ENCODE measurements around the gene SORCS2.

The SORCS2 gene

DNA sequence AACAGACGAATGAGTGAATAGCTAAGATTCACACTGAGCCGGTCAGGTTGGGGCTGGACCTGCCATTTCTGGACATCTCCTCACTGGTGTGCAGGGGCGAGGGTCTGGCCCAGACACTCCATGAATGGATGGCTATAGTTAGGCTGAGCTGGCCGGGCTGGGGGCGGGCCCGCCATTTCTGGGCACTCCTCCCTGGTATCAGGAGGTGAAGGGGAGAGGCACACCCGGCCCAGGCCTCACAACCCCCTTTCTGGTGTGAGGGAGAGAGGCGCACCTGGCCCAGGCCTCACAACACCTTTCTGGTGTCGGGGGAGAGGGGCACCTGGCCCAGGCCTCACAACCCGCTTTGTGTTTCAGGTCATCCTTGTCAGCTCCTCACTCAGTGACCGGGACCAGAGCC, 445.6 kb downstream of the SORCS2 start:
- no peak overlapping the region for H2AFZ ChIP-seq (ENCODE audit: low read depth, low read length)
- TF ChIP-seq EZH2phosphoT487 (IDR thresholded peaks at IDR 0.05; ENCODE audit: low read depth) = no peak
- TF ChIP-seq, protein P1, sequence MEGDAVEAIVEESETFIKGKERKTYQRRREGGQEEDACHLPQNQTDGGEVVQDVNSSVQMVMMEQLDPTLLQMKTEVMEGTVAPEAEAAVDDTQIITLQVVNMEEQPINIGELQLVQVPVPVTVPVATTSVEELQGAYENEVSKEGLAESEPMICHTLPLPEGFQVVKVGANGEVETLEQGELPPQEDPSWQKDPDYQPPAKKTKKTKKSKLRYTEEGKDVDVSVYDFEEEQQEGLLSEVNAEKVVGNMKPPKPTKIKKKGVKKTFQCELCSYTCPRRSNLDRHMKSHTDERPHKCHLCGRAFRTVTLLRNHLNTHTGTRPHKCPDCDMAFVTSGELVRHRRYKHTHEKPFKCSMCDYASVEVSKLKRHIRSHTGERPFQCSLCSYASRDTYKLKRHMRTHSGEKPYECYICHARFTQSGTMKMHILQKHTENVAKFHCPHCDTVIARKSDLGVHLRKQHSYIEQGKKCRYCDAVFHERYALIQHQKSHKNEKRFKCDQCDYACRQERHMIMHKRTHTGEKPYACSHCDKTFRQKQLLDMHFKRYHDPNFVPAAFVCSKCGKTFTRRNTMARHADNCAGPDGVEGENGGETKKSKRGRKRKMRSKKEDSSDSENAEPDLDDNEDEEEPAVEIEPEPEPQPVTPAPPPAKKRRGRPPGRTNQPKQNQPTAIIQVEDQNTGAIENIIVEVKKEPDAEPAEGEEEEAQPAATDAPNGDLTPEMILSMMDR (IDR thresholded peaks at IDR 0.05; ENCODE audit: low read depth, low read length) = no peak
- no peaks in the 10 kb centered on the region for H3K79me2 ChIP-seq (ENCODE audit: low read length)
- H3K4me3 ChIP-seq (ENCODE audit: low read length) = no peak overlapping the region
- H3K4me2 ChIP-seq (ENCODE audit: low read length) = no peak overlapping the region
- no peaks in the 10 kb centered on the region for H3K36me3 ChIP-seq (replicated peaks; ENCODE audit: low read depth, low read length)
- no peaks in the 10 kb centered on the region for H4K20me1 ChIP-seq (ENCODE audit: insufficient read depth, low read length)
- no peaks in the 10 kb centered on the region for H3K4me1 ChIP-seq (ENCODE audit: low read length)
- no peak overlapping the region for H3K27ac ChIP-seq (ENCODE audit: low read length)
- H3K27me3 ChIP-seq (ENCODE audit: low read depth, low read length) = no peaks in the 10 kb centered on the region
- no peaks in the 10 kb centered on the region for H3K9me3 ChIP-seq (ENCODE audit: insufficient read depth, low read length)
- H3K9ac ChIP-seq (ENCODE audit: low read length) = no peak overlapping the region

DNA sequence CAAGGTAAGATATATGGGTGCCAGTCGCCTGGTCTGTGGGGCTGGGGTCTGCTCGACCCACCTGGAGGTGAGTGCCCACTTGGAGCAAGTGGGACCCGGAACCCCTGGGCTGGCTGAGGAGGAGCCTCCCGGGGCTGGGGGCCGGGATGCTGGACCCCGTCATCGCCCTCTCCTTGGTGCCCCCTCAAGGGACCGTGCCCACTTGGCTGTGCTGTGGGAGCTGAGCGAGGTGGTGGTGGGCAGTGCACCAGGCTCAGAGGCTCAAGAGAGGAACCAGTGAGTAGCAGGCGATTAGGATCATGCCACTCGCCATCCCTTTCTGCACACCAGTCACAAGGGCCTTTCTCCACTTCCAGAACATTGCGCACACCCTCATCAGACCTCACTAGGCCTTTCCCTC, 446.2 kb downstream of the SORCS2 start:
- no peak overlapping the region for H3K4me3 ChIP-seq (ENCODE audit: low read length)
- no peaks in the 10 kb centered on the region for H3K36me3 ChIP-seq (replicated peaks; ENCODE audit: low read depth, low read length)
- no peaks in the 10 kb centered on the region for H3K9me3 ChIP-seq (ENCODE audit: insufficient read depth, low read length)
- no peak overlapping the region for H3K9ac ChIP-seq (ENCODE audit: low read length)
- H3K27ac ChIP-seq (ENCODE audit: low read length) = no peak overlapping the region
- H3K4me2 ChIP-seq (ENCODE audit: low read length) = no peak overlapping the region
- H4K20me1 ChIP-seq (ENCODE audit: insufficient read depth, low read length) = no peaks in the 10 kb centered on the region
- H3K79me2 ChIP-seq (ENCODE audit: low read length) = no peaks in the 10 kb centered on the region
- TF ChIP-seq, protein P1 (IDR thresholded peaks at IDR 0.05; ENCODE audit: low read depth, low read length) = no peak
- no peak for TF ChIP-seq EZH2phosphoT487 (IDR thresholded peaks at IDR 0.05; ENCODE audit: low read depth)
- H3K4me1 ChIP-seq (ENCODE audit: low read length) = no peaks in the 10 kb centered on the region
- H2AFZ ChIP-seq (ENCODE audit: low read depth, low read length) = no peak overlapping the region
- H3K27me3 ChIP-seq (ENCODE audit: low read depth, low read length) = no peaks in the 10 kb centered on the region

DNA sequence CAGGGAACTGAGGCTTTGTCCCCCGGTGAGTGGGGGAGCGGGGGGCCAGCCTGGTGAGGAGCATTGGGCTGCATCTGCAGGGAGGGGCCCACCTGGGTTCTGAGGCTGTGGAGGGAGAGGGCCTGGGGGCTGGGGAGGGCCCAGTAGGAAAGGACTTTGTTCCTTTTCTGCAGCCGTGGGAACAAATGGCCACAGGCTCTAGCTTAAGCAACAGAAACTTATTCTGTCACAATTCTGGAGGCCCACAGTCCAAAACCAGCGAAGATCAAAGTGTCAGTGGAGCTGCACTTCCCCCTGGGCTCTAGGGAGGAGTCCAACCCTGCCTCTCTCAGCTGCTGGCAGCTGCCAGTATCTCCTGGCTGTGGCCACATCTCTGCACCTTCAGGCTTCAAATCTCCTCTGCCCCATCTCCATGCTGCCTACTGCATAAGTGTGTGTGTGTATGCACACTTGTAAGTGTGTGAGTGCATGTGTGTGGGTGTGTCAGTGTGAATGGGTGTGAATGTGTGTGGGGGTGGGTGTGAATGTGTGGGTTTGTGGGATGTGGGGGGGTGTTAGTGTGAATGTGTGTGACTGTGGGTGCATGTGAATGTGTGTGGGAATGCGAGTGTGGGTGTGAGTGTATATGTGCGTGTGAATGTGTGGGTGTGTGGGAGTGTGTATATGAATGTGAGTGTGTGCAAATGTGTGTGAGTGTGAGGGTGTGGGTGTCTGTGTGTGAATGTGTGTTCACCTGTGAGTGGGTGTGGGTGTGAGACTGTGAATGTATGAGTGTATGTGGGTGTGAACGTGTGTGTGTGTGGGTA, 446.8 kb downstream of the SORCS2 start:
- H3K27me3 ChIP-seq (ENCODE audit: low read depth, low read length) = no peaks in the 10 kb centered on the region
- H3K36me3 ChIP-seq (replicated peaks; ENCODE audit: low read depth, low read length) = no peaks in the 10 kb centered on the region
- TF ChIP-seq, protein P1 (IDR thresholded peaks at IDR 0.05; ENCODE audit: low read depth, low read length) = no peak
- no peak for TF ChIP-seq EZH2phosphoT487 (IDR thresholded peaks at IDR 0.05; ENCODE audit: low read depth)
- H3K9me3 ChIP-seq (ENCODE audit: insufficient read depth, low read length) = no peaks in the 10 kb centered on the region
- no peak overlapping the region for H2AFZ ChIP-seq (ENCODE audit: low read depth, low read length)
- H3K79me2 ChIP-seq (ENCODE audit: low read length) = no peaks in the 10 kb centered on the region
- no peak overlapping the region for H3K4me3 ChIP-seq (ENCODE audit: low read length)
- H3K9ac ChIP-seq (ENCODE audit: low read length) = no peak overlapping the region
- H3K4me2 ChIP-seq (ENCODE audit: low read length) = no peak overlapping the region
- no peaks in the 10 kb centered on the region for H3K4me1 ChIP-seq (ENCODE audit: low read length)
- H4K20me1 ChIP-seq (ENCODE audit: insufficient read depth, low read length) = no peaks in the 10 kb centered on the region
- H3K27ac ChIP-seq (ENCODE audit: low read length) = no peak overlapping the region

- no peaks in the 10 kb centered on the region for H3K4me1 ChIP-seq (ENCODE audit: low read length)
- no peaks in the 10 kb centered on the region for H4K20me1 ChIP-seq (ENCODE audit: insufficient read depth, low read length)
- no peak overlapping the region for H3K9ac ChIP-seq (ENCODE audit: low read length)
- no peaks in the 10 kb centered on the region for H3K79me2 ChIP-seq (ENCODE audit: low read length)
- no peaks in the 10 kb centered on the region for H3K36me3 ChIP-seq (replicated peaks; ENCODE audit: low read depth, low read length)
- H2AFZ ChIP-seq (ENCODE audit: low read depth, low read length) = no peak overlapping the region
- H3K4me3 ChIP-seq (ENCODE audit: low read length) = no peak overlapping the region
- H3K9me3 ChIP-seq (ENCODE audit: insufficient read depth, low read length) = no peaks in the 10 kb centered on the region
- H3K4me2 ChIP-seq (ENCODE audit: low read length) = no peak overlapping the region
- H3K27ac ChIP-seq (ENCODE audit: low read length) = no peak overlapping the region
- no peaks in the 10 kb centered on the region for H3K27me3 ChIP-seq (ENCODE audit: low read depth, low read length)
- TF ChIP-seq, protein P1 (IDR thresholded peaks at IDR 0.05; ENCODE audit: low read depth, low read length) = no peak
These were observed 447.8 kb downstream of the SORCS2 start for GRCh38 chr4:7640136-7640535.
